HL-60 (cell line): Measurements from ENCODE around the gene ZNF746.
"Not testable (repeated sequence)": the region's sequence is repeated elsewhere in the genome, so short reads cannot be mapped to it uniquely, and the experiment has no call there.

Source experiments
- GABPA ChIP-seq: IDR thresholded peaks from 2 replicates; pipeline ENCODE4 v1.6.1; 2012; ENCODE audit warnings: low read depth
- POLR2AphosphoS5 ChIP-seq: IDR thresholded peaks from 2 replicates; pipeline ENCODE4 v1.6.1; 2012; ENCODE audit warnings: low read depth
- SPI1 ChIP-seq: IDR thresholded peaks from 2 replicates; pipeline ENCODE4 v1.6.1; 2012; ENCODE audit warnings: low read depth, mild to moderate bottlenecking, borderline replicate concordance
- TF ChIP-seq, protein P1 (sequence below): IDR thresholded peaks from one replicate; pipeline ENCODE4 v1.5.1; 2011; ENCODE audit warnings: low read length, control low read depth, inconsistent platforms; ENCODE audit not compliant: insufficient read depth
- TF ChIP-seq, protein P2 (sequence below): IDR thresholded peaks from 2 replicates; pipeline ENCODE4 v1.6.1; 2012; ENCODE audit warnings: low read depth; ENCODE audit not compliant: insufficient replicate concordance

DNA sequence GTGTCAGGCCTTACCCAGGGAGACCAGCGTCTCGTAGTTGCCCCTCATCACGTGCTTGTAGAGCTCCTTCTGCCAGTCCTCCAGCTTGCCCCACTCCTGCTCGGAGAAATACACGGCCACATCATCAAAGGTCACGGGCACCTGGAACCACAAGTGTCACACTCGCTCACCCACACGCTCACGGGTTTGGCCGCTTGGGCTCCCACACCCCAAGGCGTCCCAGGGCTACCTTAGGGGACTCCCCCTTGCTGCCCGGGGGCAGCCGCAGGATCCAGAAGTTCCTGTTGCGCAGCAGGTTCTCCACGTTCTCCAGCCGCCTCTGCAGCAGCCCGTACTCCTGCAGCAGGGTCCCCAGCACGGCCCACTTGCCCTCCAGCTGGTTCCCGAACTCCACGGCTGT, 3.6 kb downstream of the ZNF746 start:
- TF ChIP-seq, protein P1, sequence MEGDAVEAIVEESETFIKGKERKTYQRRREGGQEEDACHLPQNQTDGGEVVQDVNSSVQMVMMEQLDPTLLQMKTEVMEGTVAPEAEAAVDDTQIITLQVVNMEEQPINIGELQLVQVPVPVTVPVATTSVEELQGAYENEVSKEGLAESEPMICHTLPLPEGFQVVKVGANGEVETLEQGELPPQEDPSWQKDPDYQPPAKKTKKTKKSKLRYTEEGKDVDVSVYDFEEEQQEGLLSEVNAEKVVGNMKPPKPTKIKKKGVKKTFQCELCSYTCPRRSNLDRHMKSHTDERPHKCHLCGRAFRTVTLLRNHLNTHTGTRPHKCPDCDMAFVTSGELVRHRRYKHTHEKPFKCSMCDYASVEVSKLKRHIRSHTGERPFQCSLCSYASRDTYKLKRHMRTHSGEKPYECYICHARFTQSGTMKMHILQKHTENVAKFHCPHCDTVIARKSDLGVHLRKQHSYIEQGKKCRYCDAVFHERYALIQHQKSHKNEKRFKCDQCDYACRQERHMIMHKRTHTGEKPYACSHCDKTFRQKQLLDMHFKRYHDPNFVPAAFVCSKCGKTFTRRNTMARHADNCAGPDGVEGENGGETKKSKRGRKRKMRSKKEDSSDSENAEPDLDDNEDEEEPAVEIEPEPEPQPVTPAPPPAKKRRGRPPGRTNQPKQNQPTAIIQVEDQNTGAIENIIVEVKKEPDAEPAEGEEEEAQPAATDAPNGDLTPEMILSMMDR, result not testable (repeated sequence)
- TF ChIP-seq, protein P2, sequence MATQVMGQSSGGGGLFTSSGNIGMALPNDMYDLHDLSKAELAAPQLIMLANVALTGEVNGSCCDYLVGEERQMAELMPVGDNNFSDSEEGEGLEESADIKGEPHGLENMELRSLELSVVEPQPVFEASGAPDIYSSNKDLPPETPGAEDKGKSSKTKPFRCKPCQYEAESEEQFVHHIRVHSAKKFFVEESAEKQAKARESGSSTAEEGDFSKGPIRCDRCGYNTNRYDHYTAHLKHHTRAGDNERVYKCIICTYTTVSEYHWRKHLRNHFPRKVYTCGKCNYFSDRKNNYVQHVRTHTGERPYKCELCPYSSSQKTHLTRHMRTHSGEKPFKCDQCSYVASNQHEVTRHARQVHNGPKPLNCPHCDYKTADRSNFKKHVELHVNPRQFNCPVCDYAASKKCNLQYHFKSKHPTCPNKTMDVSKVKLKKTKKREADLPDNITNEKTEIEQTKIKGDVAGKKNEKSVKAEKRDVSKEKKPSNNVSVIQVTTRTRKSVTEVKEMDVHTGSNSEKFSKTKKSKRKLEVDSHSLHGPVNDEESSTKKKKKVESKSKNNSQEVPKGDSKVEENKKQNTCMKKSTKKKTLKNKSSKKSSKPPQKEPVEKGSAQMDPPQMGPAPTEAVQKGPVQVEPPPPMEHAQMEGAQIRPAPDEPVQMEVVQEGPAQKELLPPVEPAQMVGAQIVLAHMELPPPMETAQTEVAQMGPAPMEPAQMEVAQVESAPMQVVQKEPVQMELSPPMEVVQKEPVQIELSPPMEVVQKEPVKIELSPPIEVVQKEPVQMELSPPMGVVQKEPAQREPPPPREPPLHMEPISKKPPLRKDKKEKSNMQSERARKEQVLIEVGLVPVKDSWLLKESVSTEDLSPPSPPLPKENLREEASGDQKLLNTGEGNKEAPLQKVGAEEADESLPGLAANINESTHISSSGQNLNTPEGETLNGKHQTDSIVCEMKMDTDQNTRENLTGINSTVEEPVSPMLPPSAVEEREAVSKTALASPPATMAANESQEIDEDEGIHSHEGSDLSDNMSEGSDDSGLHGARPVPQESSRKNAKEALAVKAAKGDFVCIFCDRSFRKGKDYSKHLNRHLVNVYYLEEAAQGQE, result not testable (repeated sequence)
- not testable (repeated sequence) for TF ChIP-seq POLR2AphosphoS5, GABPA, SPI1
